K562 (cell line): ENCODE results near the gene MAML3. TPM values are rescaled to one million over a fixed set of nuclear protein-coding genes. Genes with fewer than 3 reads are reported as not detected.

ENCODE experiments used
- ATAC-seq: fragments of 200-7000 bp; cut with Tn5 transposase; 3 replicates; pipeline ENCODE4 v1.9.1; 2020; ENCODE audit warnings: moderate library complexity
- BruUV-seq: library from RNA; stranded (reverse); fragments of 400-500 nt; replicated peaks from 2 replicates; lab custom pipeline; 2021; lab: Mats Ljungman, UMichigan
- CTCF ChIA-PET: fragments of 300-600 bp; formaldehyde crosslinking; extraction: SDS; loops from one replicate; lab custom pipeline; 2021; ENCODE audit warnings: low intra/inter-chr PET ratio; lab: Yijun Ruan, JAX
- POLR2A ChIA-PET: fragments of 300-600, 350-650 bp; sonication (Branson Sonifier 250); formaldehyde crosslinking; extraction: SDS; loops from one replicate; lab custom pipeline; 2021; ENCODE audit warnings: antibody characterized with exemption, inconsistent platforms; lab: Yijun Ruan, JAX
- DNase-seq, 4 experiments: peaks; one replicate each; pipeline versions ENCODE4 v3.0.0 to v3.0.0-alpha.2; 2011 to 2018; ENCODE audit warnings: low spot score in 3 of 4, mixed read lengths in 3 of 4; ENCODE audit errors: extremely low read depth in 1 of 4
- FAIRE-seq: peaks from 2 replicates; lab custom pipeline; 2011; peaks lifted over from hg19 to GRCh38; lab: Jason Lieb, UNC
- H2AFZ ChIP-seq: 2 replicates; pipeline ENCODE4 v1.6.0; 2011; ENCODE audit warnings: low read depth, low read length, control low read depth, inconsistent platforms
- H3K27ac ChIP-seq: fragments of 200-600 bp; 3 replicates; pipeline ENCODE4 v1.8.0; 2011; ENCODE audit warnings: low read depth, mild to moderate bottlenecking, control low read depth, inconsistent platforms, low read length, moderate library complexity, mixed read lengths; ENCODE audit errors: extremely low read depth
- H3K27me3 ChIP-seq, 2 experiments: fragments of 300-600 bp in 1 of 2; 2 replicates in 1 of 2; 3 replicates in 1 of 2; pipeline versions ENCODE4 v1.6.0 to v1.8.0; 2011; ENCODE audit warnings: inconsistent platforms in 2 of 2, low read length in 2 of 2, mild to moderate bottlenecking in 1 of 2, mixed read lengths in 1 of 2, moderate library complexity in 1 of 2; ENCODE audit not compliant: control insufficient read depth in 2 of 2, insufficient read depth in 2 of 2
- H3K36me3 ChIP-seq: fragments of 300-600 bp; 3 replicates; pipeline ENCODE4 v1.8.0; 2011; ENCODE audit warnings: mild to moderate bottlenecking, low read length, inconsistent platforms; ENCODE audit not compliant: control insufficient read depth, insufficient read depth
- H3K4me1 ChIP-seq, 2 experiments: fragments of 200-600 bp in 1 of 2; replicated peaks in 1 of 2; 2 replicates in 1 of 2; 3 replicates in 1 of 2; pipeline versions ENCODE4 v1.5.1 to v1.8.0; 2011; ENCODE audit warnings: inconsistent platforms in 2 of 2, low read length in 2 of 2, mild to moderate bottlenecking in 1 of 2, mixed read lengths in 1 of 2, moderate library complexity in 1 of 2; ENCODE audit not compliant: control insufficient read depth in 2 of 2, insufficient read depth in 2 of 2
- H3K4me2 ChIP-seq: 2 replicates; pipeline ENCODE4 v1.6.1; 2011; ENCODE audit warnings: low read length, control low read depth, inconsistent platforms, mixed read lengths; ENCODE audit not compliant: insufficient read depth
- H3K4me3 ChIP-seq: fragments of 200-600 bp; sonication (generic), shearing (Covaris generic); 2 replicates; pipeline ENCODE4 v1.5.1; 2016; ENCODE audit warnings: control low read depth, inconsistent platforms
- H3K79me2 ChIP-seq: fragments of 200-600 bp; 3 replicates; pipeline ENCODE4 v1.8.0; 2011; ENCODE audit warnings: low read length, inconsistent platforms; ENCODE audit not compliant: control insufficient read depth, insufficient read depth
- H3K9ac ChIP-seq, 2 experiments: 2 replicates each; pipeline versions ENCODE4 v1.6.0 to v1.6.1; 2011; ENCODE audit warnings: low read depth in 2 of 2, low read length in 2 of 2, control low read depth in 1 of 2, inconsistent platforms in 1 of 2, mild to moderate bottlenecking in 1 of 2, mixed read lengths in 1 of 2; ENCODE audit not compliant: insufficient read depth in 1 of 2
- H3K9me1 ChIP-seq: one replicate; pipeline ENCODE4 v1.6.0; 2011; ENCODE audit warnings: inconsistent platforms, mild to moderate bottlenecking, low read length, moderate library complexity; ENCODE audit not compliant: control insufficient read depth, insufficient read depth
- H3K9me3 ChIP-seq: replicated peaks from 2 replicates; pipeline ENCODE4 v1.5.1; 2011; ENCODE audit warnings: low read depth, low read length, inconsistent platforms; ENCODE audit not compliant: control insufficient read depth, insufficient read depth
- H4K20me1 ChIP-seq: replicated peaks from 2 replicates; pipeline ENCODE4 v1.6.1; 2011; ENCODE audit warnings: low read length, inconsistent platforms, mixed read lengths; ENCODE audit not compliant: control insufficient read depth, insufficient read depth
- CEBPG ChIP-seq, 3 experiments: fragments of 200-800 bp in 1 of 3; sonication (Bioruptor generic) in 1 of 3; sonication (generic) in 1 of 3; formaldehyde crosslinking in 1 of 3; IDR thresholded peaks in 2 of 3; conservative IDR thresholded peaks in 1 of 3; 2 replicates each; pipeline versions ENCODE4 v1.6.1 to v1.8.0; 2016 to 2022; ENCODE audit warnings: missing compliant biosample characterization in 2 of 3, missing genetic modification characterization in 2 of 3, mild to moderate bottlenecking in 1 of 3, missing genetic modification reagents in 1 of 3
- DPF2 ChIP-seq: fragments of 450-650 bp; IDR thresholded peaks from 2 replicates; pipeline ENCODE4 v1.6.1; 2016
- ELK1 ChIP-seq: sonication (generic); formaldehyde crosslinking; IDR thresholded peaks from 2 replicates; pipeline ENCODE4 v1.8.1; 2022; ENCODE audit warnings: missing genetic modification reagents
- JUND ChIP-seq, 2 experiments: IDR thresholded peaks; 2 replicates in 1 of 2; 3 replicates in 1 of 2; pipeline ENCODE4 v1.6.1; 2011; ENCODE audit warnings: borderline replicate concordance in 2 of 2, low read depth in 2 of 2, low read length in 2 of 2, improper control_type of control experiment in 1 of 2, missing biosample characterization in 1 of 2, missing genetic modification characterization in 1 of 2, missing genetic modification reagents in 1 of 2
- KLF10 ChIP-seq: fragments of 250-450 bp; sonication (Bioruptor Pico); IDR thresholded peaks from 2 replicates; pipeline ENCODE4 v1.6.1; 2021; ENCODE audit warnings: matching md5 sums
- LARP7 ChIP-seq: fragments of 450-650 bp; IDR thresholded peaks from 2 replicates; pipeline ENCODE4 v1.6.1; 2016
- MXI1 ChIP-seq: IDR thresholded peaks from 2 replicates; pipeline ENCODE4 v1.6.1; 2011; ENCODE audit warnings: low read depth, mild to moderate bottlenecking, improper control_type of control experiment, low read length
- PBX2 ChIP-seq, 2 experiments: IDR thresholded peaks in 1 of 2; conservative IDR thresholded peaks in 1 of 2; 2 replicates each; pipeline ENCODE4 v1.6.1; 2016; ENCODE audit warnings: low read depth in 2 of 2, mild to moderate bottlenecking in 1 of 2, missing compliant biosample characterization in 1 of 2, missing genetic modification characterization in 1 of 2, moderate library complexity in 1 of 2
- SNIP1 ChIP-seq: fragments of 450-650 bp; IDR thresholded peaks from 2 replicates; pipeline ENCODE4 v1.7.1; 2017; ENCODE audit warnings: low read depth, mild to moderate bottlenecking
- ZBED1 ChIP-seq: IDR thresholded peaks from 2 replicates; pipeline ENCODE4 v1.6.1; 2014
- ZNF324 ChIP-seq: fragments of 250-450 bp; sonication (Bioruptor Pico); IDR thresholded peaks from 2 replicates; pipeline ENCODE4 v1.4.0; 2020; ENCODE audit warnings: mild to moderate bottlenecking
- WGBS: fragments of 100-300 bp; shearing (Covaris generic); methylation state at CpG from one replicate; pipeline ENCODE4 v1.1.6; 2016; ENCODE audit warnings: low coverage, mixed read lengths; ENCODE audit not compliant: insufficient coverage; ENCODE audit errors: missing lambda C conversion rate; 5-methylcytosine and 5-hydroxymethylcytosine counted together
- in situ Hi-C: fragments of 300-500 bp; cut with MboI; formaldehyde crosslinking; loops from 4 replicates; pipeline ENCODE4 v1.15.0; 2018; ENCODE audit warnings: inconsistent platforms, mixed read lengths
- intact Hi-C: fragments of 100-400 bp; cut with micrococcal nuclease; formaldehyde crosslinking; loops from 2 replicates; pipeline ENCODE4 v1.14.2; 2022
- polyA plus RNA-seq, 8 experiments: library from polyadenylated mRNA; depleted of rRNA in 4 of 8; stranded (reverse) in 5 of 8; unstranded in 3 of 8; fragments of >200 nt; fragmentation: Nextera tagmentation in 2 of 8; fragmentation: Illumina TruSeq in 1 of 8; extraction: Ambion mirVana in 2 of 8; extraction: Trizol in 1 of 8; gene quantifications; 2 replicates each; pipeline versions ENCODE4 v1.2.1 to v1.2.3, GENCODE V29; 2011 to 2014; ENCODE audit warnings: inconsistent platforms in 1 of 8, missing spikeins in 1 of 8
- total RNA-seq, 7 experiments: library from RNA; depleted of rRNA in 6 of 7; stranded (reverse); fragments of >200 nt in 6 of 7; fragmentation: Illumina TruSeq in 2 of 7; extraction: Trizol in 2 of 7; gene quantifications; 2 replicates each; pipeline versions ENCODE4 v1.2.1 to v1.2.3, GENCODE V29; 2011 to 2021; ENCODE audit warnings: low replicate concordance in 1 of 7

Gene MAML3
- total and polyA plus RNA-seq, 9 of the 15 experiments (the other 6 are each of a cell fraction or from before 2014, with no cell fraction given), result 0.01 to 0.55 (median 0.25) TPM

GRCh38 chr4:139973015-139973414 lies 181.0 kb downstream of the MAML3 start:
- H3K4me2 ChIP-seq, result no peak overlapping the region
- intact Hi-C loops (no loop called here), in situ Hi-C loops (no loop called here)
- no peak overlapping the region for H3K9ac ChIP-seq
- H3K27ac ChIP-seq, result no peak overlapping the region
- no peaks in the 10 kb centered on the region for H3K27me3 ChIP-seq
- WGBS, result 10% methylated on average over 3 of the region's 3 CpGs
- CTCF ChIA-PET, result no interaction called here
- no peak for FAIRE-seq
- POLR2A ChIA-PET, result interaction anchor here (0.6 to 0.9 kb wide), 2 partner anchors 8 to 67 kb away, joined by 3 to 4 read pairs; no protein-coding TSS in a partner anchor
- BruUV-seq, result no TSS peak
- H3K79me2 ChIP-seq, result no peaks in the 10 kb centered on the region
- no peaks in the 10 kb centered on the region for H3K36me3 ChIP-seq
- H3K4me1 ChIP-seq, result no peaks in the 10 kb centered on the region; a peak in 1 of 5 replicates
- TF ChIP-seq ELK1 (no peak), ZNF324 (CRISPR knock-in tag) (no peak), PBX2 (CRISPR knock-in tag; IDR thresholded peaks at IDR 0.05; ENCODE audit: low read depth) (no peak), PBX2 (tag; conservative IDR thresholded peaks at IDR 0.05; ENCODE audit: low read depth) (no peak), SNIP1 (no peak), ZBED1 (no peak), CEBPG (CRISPR knock-in tag; IDR thresholded peaks at IDR 0.05) (no peak), CEBPG (tag; conservative IDR thresholded peaks at IDR 0.05 in 1 of 2, IDR thresholded peaks at IDR 0.05 in 1 of 2) (no peak), MXI1 (no peak), LARP7 (no peak), KLF10 (no peak), JUND (IDR thresholded peaks at IDR 0.05; ENCODE audit: borderline replicate concordance, low read depth, low read length) (no peak), JUND (tag; IDR thresholded peaks at IDR 0.05; ENCODE audit: borderline replicate concordance, low read depth, low read length) (no peak), DPF2 (no peak)
- no peak overlapping the region for H3K4me3 ChIP-seq
- no peaks in the 10 kb centered on the region for H3K9me3 ChIP-seq
- no peak for ATAC-seq
- no peaks in the 10 kb centered on the region for H4K20me1 ChIP-seq
- H2AFZ ChIP-seq, result no peak overlapping the region
- no peak for DNase-seq
- no peaks in the 10 kb centered on the region for H3K9me1 ChIP-seq
